HFF-Myc (cell line): Measurements from ENCODE around the gene HNRNPA2B1.
"Not testable (repeated sequence)": the region's sequence is repeated elsewhere in the genome, so short reads cannot be mapped to it uniquely, and the experiment has no call there.

Source experiments
- DNase-seq: peaks from one replicate; pipeline ENCODE4 v3.0.0-alpha.2; 2011; ENCODE audit warnings: low read depth; ENCODE audit errors: extremely low read depth
- H3K4me3 ChIP-seq: replicated peaks from 2 replicates; pipeline ENCODE4 v1.5.1; 2011; ENCODE audit warnings: low read depth, mild to moderate bottlenecking, control low read depth, low read length
- CTCF ChIP-seq: IDR thresholded peaks from 2 replicates; pipeline ENCODE4 v1.5.1; 2012; ENCODE audit warnings: mild to moderate bottlenecking, low read depth, low read length, control low read depth; ENCODE audit errors: missing control alignments

HNRNPA2B1 gene

GRCh38 chr7:26149391-26149977 is 51.1 kb downstream of the HNRNPA2B1 start:
- no peak for TF ChIP-seq CTCF
- no peak overlapping the region for H3K4me3 ChIP-seq
- no peak for DNase-seq

GRCh38 chr7:26148307-26148700 is 52.2 kb downstream of the HNRNPA2B1 start:
- not testable (repeated sequence) for H3K4me3 ChIP-seq, DNase-seq

GRCh38 chr7:26147646-26148306 is 52.8 kb downstream of the HNRNPA2B1 start:
- H3K4me3 ChIP-seq, DNase-seq: not testable (repeated sequence)

- H3K4me3 ChIP-seq, result no peak overlapping the region
- no peak for DNase-seq
- TF ChIP-seq CTCF, result no peak
Measured at GRCh38 chr7:26147030-26147429, 53.5 kb downstream of the HNRNPA2B1 start.

GRCh38 chr7:26145238-26145637 is 55.3 kb downstream of the HNRNPA2B1 start:
- DNase-seq, result no peak
- no peak for TF ChIP-seq CTCF
- H3K4me3 ChIP-seq, result no peak overlapping the region

GRCh38 chr7:26144184-26145080 is 56.1 kb downstream of the HNRNPA2B1 start:
- H3K4me3 ChIP-seq, result no peak overlapping the region
- no peak for TF ChIP-seq CTCF
- no peak for DNase-seq

GRCh38 chr7:26143298-26144048 is 57.1 kb downstream of the HNRNPA2B1 start:
- H3K4me3 ChIP-seq, result no peak overlapping the region

More at GRCh38 chr7:26143298-26144048, 57.1 kb downstream of the HNRNPA2B1 start:
- no peak for DNase-seq
- no peak for TF ChIP-seq CTCF
